ENCODE data around the gene ZMYND11. TPM values are rescaled to one million over a fixed set of nuclear protein-coding genes. Genes with fewer than 3 reads are reported as not detected.
"Not testable (repeated sequence)": the region's sequence is repeated elsewhere in the genome, so short reads cannot be mapped to it uniquely, and the experiment has no call there.

ZMYND11 gene
- total and polyA plus RNA-seq, 8 donors: 58.9 to 128 (median 119) TPM

- no peak for TF ChIP-seq CTCF (IDR thresholded peaks at IDR 0.05)
- Histone ChIP-seq H3K27ac (no peak overlapping the region), H3K27me3 (no peaks in the 10 kb centered on the region), H3K36me3 (peaks cover 0 to 9% of the 10 kb centered on the region in 2 donors), H3K9me3 (no peaks in the 10 kb centered on the region), H3K4me1 (peaks cover 0 to 11% of the 10 kb centered on the region in 2 donors), H3K4me3 (no peak overlapping the region)
- no peak for ATAC-seq
- no peak for DNase-seq
- intact Hi-C loops (cut with DNase I): no loop called here
These were observed 43.5 kb downstream of the ZMYND11 start for GRCh38 chr10:178723-179122.

GRCh38 chr10:182441-183201, 47.4 kb downstream of the ZMYND11 start:
- no peak for TF ChIP-seq CTCF (IDR thresholded peaks at IDR 0.05)
- DNase-seq (no peak), ATAC-seq (no peak)
- Histone ChIP-seq H3K4me3 (no peak overlapping the region), H3K27me3 (no peaks in the 10 kb centered on the region), H3K4me1 (peaks cover 0 to 11% of the 10 kb centered on the region in 2 donors), H3K9me3 (peaks cover 0 to 3% of the 10 kb centered on the region in 2 donors), H3K27ac (no peak overlapping the region), H3K36me3 (peaks cover 0 to 22% of the 10 kb centered on the region in 2 donors)
- intact Hi-C loops (cut with DNase I): no loop called here

GRCh38 chr10:184174-184573, 48.9 kb downstream of the ZMYND11 start:
- no peaks in the 10 kb centered on the region for H3K27me3 ChIP-seq
- intact Hi-C loops (cut with DNase I): no loop called here
- H3K4me1 ChIP-seq: peaks cover 0 to 17% of the 10 kb centered on the region in 2 donors
- no peak overlapping the region for H3K27ac ChIP-seq
- ATAC-seq (no peak), DNase-seq (no peak)
- H3K4me3 ChIP-seq: no peak overlapping the region
- peaks cover 0 to 22% of the 10 kb centered on the region in 2 donors for H3K36me3 ChIP-seq
- peaks cover 0 to 3% of the 10 kb centered on the region in 2 donors for H3K9me3 ChIP-seq
- no peak for TF ChIP-seq CTCF (IDR thresholded peaks at IDR 0.05)

- H3K4me1 ChIP-seq: peaks cover 0 to 17% of the 10 kb centered on the region in 2 donors
- H3K9me3 ChIP-seq: peaks cover 0 to 3% of the 10 kb centered on the region in 2 donors
- ATAC-seq: no peak
- peaks cover 0 to 22% of the 10 kb centered on the region in 2 donors for H3K36me3 ChIP-seq
- H3K27me3 ChIP-seq: no peaks in the 10 kb centered on the region
- TF ChIP-seq CTCF (IDR thresholded peaks at IDR 0.05): no peak
- H3K27ac ChIP-seq: no peak overlapping the region
- H3K4me3 ChIP-seq: no peak overlapping the region
- intact Hi-C loops (cut with DNase I): no loop called here
- DNase-seq: no peak
These were observed 49.7 kb downstream of the ZMYND11 start for GRCh38 chr10:184911-185310.

GRCh38 chr10:185571-185970, 50.3 kb downstream of the ZMYND11 start:
- DNase-seq; H3K27me3 ChIP-seq; H3K27ac ChIP-seq; ATAC-seq; intact Hi-C loops (cut with DNase I); H3K9me3 ChIP-seq; H3K4me3 ChIP-seq: not testable (repeated sequence)
- peaks cover 0 to 16% of the 10 kb centered on the region in 2 donors for H3K36me3 ChIP-seq
- H3K4me1 ChIP-seq: peaks cover 0 to 17% of the 10 kb centered on the region in 2 donors

Measured in left lung (tissue), 10 donors.